HEK293 (cell line): ENCODE data around the gene FZD2.

Experiments
- MZF1 ChIP-seq: fragments of 450-650 bp; formaldehyde crosslinking; IDR thresholded peaks from 2 replicates; pipeline ENCODE4 v1.5.1; 2017; ENCODE audit warnings: missing biosample characterization, missing genetic modification characterization, borderline replicate concordance
- REPIN1 ChIP-seq: fragments of 450-650 bp; formaldehyde crosslinking; IDR thresholded peaks from 2 replicates; pipeline ENCODE4 v1.5.1; 2017; ENCODE audit warnings: missing biosample characterization, missing genetic modification characterization, low read depth
- TF ChIP-seq, protein P1 (sequence below): fragments of 450-650 bp; formaldehyde crosslinking; IDR thresholded peaks from 2 replicates; pipeline ENCODE4 v1.5.1; 2016; ENCODE audit warnings: missing biosample characterization, missing genetic modification characterization

DNA sequence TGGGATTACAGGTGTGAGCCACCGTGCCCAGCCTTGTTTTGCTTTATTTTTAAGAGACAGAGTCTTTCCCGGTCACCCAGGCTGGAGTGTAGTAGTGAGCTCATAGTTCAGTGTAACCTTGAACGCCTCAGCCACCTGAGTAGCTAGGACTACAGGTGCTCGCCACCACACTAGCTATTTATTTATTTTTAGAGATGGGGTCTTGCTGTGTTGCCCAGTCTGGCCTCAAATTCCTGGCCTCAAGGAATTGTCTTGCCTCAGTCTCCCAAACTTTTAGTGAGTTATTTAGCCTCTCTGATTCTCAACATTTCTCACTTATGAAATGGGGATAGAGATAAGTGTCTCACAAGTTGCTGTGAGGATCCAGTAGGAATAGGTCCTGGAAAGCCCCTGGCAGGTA lies 21.7 kb downstream of the FZD2 start:
- TF ChIP-seq, protein P1, sequence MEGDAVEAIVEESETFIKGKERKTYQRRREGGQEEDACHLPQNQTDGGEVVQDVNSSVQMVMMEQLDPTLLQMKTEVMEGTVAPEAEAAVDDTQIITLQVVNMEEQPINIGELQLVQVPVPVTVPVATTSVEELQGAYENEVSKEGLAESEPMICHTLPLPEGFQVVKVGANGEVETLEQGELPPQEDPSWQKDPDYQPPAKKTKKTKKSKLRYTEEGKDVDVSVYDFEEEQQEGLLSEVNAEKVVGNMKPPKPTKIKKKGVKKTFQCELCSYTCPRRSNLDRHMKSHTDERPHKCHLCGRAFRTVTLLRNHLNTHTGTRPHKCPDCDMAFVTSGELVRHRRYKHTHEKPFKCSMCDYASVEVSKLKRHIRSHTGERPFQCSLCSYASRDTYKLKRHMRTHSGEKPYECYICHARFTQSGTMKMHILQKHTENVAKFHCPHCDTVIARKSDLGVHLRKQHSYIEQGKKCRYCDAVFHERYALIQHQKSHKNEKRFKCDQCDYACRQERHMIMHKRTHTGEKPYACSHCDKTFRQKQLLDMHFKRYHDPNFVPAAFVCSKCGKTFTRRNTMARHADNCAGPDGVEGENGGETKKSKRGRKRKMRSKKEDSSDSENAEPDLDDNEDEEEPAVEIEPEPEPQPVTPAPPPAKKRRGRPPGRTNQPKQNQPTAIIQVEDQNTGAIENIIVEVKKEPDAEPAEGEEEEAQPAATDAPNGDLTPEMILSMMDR: no peak
- TF ChIP-seq REPIN1 (tag by site-specific recombination): no peak
- TF ChIP-seq MZF1 (tag by site-specific recombination): no peak
